Smooth muscle cell (in vitro differentiated cells): ENCODE measurements around the gene TRIM59. TPM values are rescaled to one million over a fixed set of nuclear protein-coding genes. Genes with fewer than 3 reads are reported as not detected.

ENCODE experiments used
- DNase-seq: peaks from one replicate; lab custom pipeline; 2025; ENCODE audit not compliant: unreplicated experiment; lab: John Stamatoyannopoulos, UW
- H2AFZ ChIP-seq: fragments of 200-600 bp; sonication (generic); 2 replicates; pipeline ENCODE4 v1.6.0; 2016; ENCODE audit warnings: antibody characterized with exemption, low read depth, mild to moderate bottlenecking
- H3F3A ChIP-seq: fragments of 200-600 bp; sonication (generic); 2 replicates; pipeline ENCODE4 v1.6.0; 2017; ENCODE audit warnings: antibody characterized with exemption, low read depth
- H3K27ac ChIP-seq: fragments of 200-600 bp; sonication (generic); 2 replicates; pipeline ENCODE4 v1.5.1; 2016; ENCODE audit warnings: low read depth, mild to moderate bottlenecking
- H3K27me3 ChIP-seq: fragments of 200-600 bp; sonication (generic); 2 replicates; pipeline ENCODE4 v1.6.1; 2016; ENCODE audit warnings: low read depth, mild to moderate bottlenecking
- H3K36me3 ChIP-seq: fragments of 200-600 bp; sonication (generic); 2 replicates; pipeline ENCODE4 v1.5.1; 2016; ENCODE audit warnings: low read depth
- H3K4me1 ChIP-seq: fragments of 200-600 bp; sonication (generic); 2 replicates; pipeline ENCODE4 v1.5.1; 2016; ENCODE audit warnings: low read depth
- H3K4me2 ChIP-seq: fragments of 200-600 bp; sonication (generic); 2 replicates; pipeline ENCODE4 v1.6.0; 2016; ENCODE audit warnings: mild to moderate bottlenecking
- H3K4me3 ChIP-seq: fragments of 200-600 bp; sonication (generic); 2 replicates; pipeline ENCODE4 v1.5.1; 2016; ENCODE audit warnings: mild to moderate bottlenecking
- H3K79me2 ChIP-seq: fragments of 200-600 bp; sonication (generic); 2 replicates; pipeline ENCODE4 v1.6.0; 2016; ENCODE audit warnings: low read depth, mild to moderate bottlenecking
- H3K9ac ChIP-seq: fragments of 200-600 bp; sonication (generic); 2 replicates; pipeline ENCODE4 v1.6.0; 2016; ENCODE audit warnings: low read depth
- H3K9me3 ChIP-seq: fragments of 200-600 bp; sonication (generic); replicated peaks from 2 replicates; pipeline ENCODE4 v1.5.1; 2016; ENCODE audit warnings: low read depth
- H4K20me1 ChIP-seq: fragments of 200-600 bp; sonication (generic); 2 replicates; pipeline ENCODE4 v1.6.0; 2016; ENCODE audit warnings: low read depth
- WGBS: methylation state at CpG from one replicate; pipeline ENCODE4 v1.1.7; 2016; ENCODE audit warnings: low lambda C conversion rate; 5-methylcytosine and 5-hydroxymethylcytosine counted together
- polyA plus RNA-seq: library from polyadenylated mRNA; unstranded; fragments of >200 nt; fragmentation: Nextera tagmentation; extraction: Ambion mirVana; gene quantifications from 2 replicates; pipeline ENCODE4 v1.2.1, GENCODE V29; 2016
- total RNA-seq: library from RNA; depleted of rRNA; stranded (reverse); fragments of >200 nt; gene quantifications from 2 replicates; pipeline ENCODE4 v1.2.3, GENCODE V29; 2014
- TF ChIP-seq, protein P1 (sequence below): fragments of 200-600 bp; sonication (generic); IDR thresholded peaks from 2 replicates; pipeline ENCODE4 v1.5.1; 2017; ENCODE audit warnings: borderline replicate concordance, mild to moderate bottlenecking, antibody characterized with exemption; ENCODE audit not compliant: insufficient read depth, poor library complexity, severe bottlenecking

Gene TRIM59
- total and polyA plus RNA-seq, 2 experiments from 2014 or later, result 8.9 to 19.0 TPM

DNA sequence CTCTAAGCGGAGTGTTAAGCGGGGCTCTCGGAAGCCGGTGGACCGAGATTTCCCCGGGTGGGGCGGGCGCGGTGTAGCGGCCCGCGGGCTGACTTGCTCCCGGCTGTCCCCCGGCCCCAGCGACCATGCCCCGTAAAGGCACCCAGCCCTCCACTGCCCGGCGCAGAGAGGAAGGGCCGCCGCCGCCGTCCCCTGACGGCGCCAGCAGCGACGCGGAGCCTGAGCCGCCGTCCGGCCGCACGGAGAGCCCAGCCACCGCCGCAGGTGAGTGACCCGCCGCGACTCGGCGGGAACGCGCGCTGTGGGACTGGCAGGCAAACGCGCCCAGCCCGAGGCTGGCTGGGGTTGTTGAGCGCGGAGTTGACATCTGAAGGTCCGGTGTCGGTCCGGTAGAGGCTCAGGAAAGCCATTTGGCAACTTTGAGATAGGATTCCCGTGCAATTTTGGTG, 48.9 kb downstream of the TRIM59 start:
- TF ChIP-seq, protein P1, sequence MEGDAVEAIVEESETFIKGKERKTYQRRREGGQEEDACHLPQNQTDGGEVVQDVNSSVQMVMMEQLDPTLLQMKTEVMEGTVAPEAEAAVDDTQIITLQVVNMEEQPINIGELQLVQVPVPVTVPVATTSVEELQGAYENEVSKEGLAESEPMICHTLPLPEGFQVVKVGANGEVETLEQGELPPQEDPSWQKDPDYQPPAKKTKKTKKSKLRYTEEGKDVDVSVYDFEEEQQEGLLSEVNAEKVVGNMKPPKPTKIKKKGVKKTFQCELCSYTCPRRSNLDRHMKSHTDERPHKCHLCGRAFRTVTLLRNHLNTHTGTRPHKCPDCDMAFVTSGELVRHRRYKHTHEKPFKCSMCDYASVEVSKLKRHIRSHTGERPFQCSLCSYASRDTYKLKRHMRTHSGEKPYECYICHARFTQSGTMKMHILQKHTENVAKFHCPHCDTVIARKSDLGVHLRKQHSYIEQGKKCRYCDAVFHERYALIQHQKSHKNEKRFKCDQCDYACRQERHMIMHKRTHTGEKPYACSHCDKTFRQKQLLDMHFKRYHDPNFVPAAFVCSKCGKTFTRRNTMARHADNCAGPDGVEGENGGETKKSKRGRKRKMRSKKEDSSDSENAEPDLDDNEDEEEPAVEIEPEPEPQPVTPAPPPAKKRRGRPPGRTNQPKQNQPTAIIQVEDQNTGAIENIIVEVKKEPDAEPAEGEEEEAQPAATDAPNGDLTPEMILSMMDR, result no peak
- H3K9me3 ChIP-seq, result no peaks in the 10 kb centered on the region
- H3K4me1 ChIP-seq, result peaks cover 43% of the 10 kb centered on the region
- peaks cover 7% of the 10 kb centered on the region for H3F3A ChIP-seq
- peaks cover 90% of the 10 kb centered on the region for H3K79me2 ChIP-seq
- H3K36me3 ChIP-seq, result no peaks in the 10 kb centered on the region
- peak overlapping the region; percentile 87 for H3K27ac ChIP-seq
- peaks cover 29% of the 10 kb centered on the region for H4K20me1 ChIP-seq
- WGBS, result 2% methylated on average over 39 of the region's 51 CpGs
- no peak for DNase-seq
- H3K27me3 ChIP-seq, result no peaks in the 10 kb centered on the region
- peak overlapping the region; percentile 78 for H3K4me3 ChIP-seq
- H2AFZ ChIP-seq, result peak overlapping the region; percentile 96
- H3K4me2 ChIP-seq, result peak overlapping the region; percentile 87
- peak overlapping the region; percentile 86 for H3K9ac ChIP-seq

GRCh38 chr3:160400030-160400701, 49.4 kb downstream of the TRIM59 start:
- Histone ChIP-seq H3K9ac (peak overlapping the region; percentile 86), H3K9me3 (no peaks in the 10 kb centered on the region), H3K79me2 (peaks cover 90% of the 10 kb centered on the region), H3K4me1 (peaks cover 47% of the 10 kb centered on the region), H2AFZ (peak overlapping the region; percentile 96), H3K4me3 (peak overlapping the region; percentile 78), H3K4me2 (peak overlapping the region; percentile 87), H3K36me3 (no peaks in the 10 kb centered on the region), H3K27ac (peak overlapping the region; percentile 87), H3K27me3 (no peaks in the 10 kb centered on the region), H3F3A (peaks cover 7% of the 10 kb centered on the region), H4K20me1 (peaks cover 29% of the 10 kb centered on the region)
- TF ChIP-seq, protein P1, result no peak
- DNase-seq, result peak; percentile 60
- 1% methylated on average over 49 of the region's 49 CpGs for WGBS

DNA sequence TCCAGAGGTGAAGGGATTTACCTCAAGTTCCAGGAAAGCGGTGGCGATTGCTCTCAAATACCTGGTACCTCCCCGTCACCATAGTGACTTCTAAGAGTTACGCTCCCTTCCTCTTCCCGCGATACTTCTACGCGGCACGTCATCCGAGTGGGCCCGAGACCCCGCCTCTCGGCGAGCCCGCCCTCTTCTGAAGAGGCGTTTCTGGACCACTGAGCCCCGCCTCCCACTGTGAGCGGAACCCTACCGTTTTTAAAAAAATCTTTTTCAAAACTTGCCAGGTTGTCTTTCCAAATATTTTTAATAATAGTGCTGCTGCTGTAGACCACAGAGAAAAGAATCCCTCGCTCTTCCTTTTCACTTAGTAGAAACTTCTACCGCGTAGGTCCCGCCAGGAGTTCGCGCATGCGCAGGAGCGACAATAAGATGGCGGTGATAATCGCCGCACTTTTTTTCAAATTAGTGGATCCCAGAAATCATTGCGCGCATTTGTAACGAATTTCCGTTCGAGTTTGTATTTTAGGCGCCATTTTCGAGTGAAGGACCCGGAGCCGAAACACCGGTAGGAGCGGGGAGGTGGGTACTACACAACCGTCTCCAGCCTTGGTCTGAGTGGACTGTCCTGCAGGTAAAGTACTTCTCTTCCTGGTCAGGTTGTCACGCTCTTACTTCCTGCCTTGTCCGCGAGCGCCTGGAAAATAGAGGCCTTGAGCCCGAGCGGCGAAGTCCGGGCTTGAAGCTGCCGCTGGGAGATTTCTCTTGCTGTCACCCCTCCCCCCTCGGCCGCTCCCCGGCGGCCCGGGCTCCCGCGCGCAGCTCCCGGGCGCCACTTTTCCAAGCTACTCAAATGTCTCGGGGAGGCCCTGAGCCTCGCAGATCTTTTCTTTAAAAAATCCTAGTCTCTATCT, 50.2 kb downstream of the TRIM59 start, which contains the start of the genes IFT80 and SMC4:
Gene IFT80, minus strand, starts transcription at position 101 of the 905 bp plus-strand sequence. CDS start 14,625 bp downstream, outside the sequence.
Gene SMC4, plus strand, starts transcription at position 526 of the 905 bp plus-strand sequence. CDS start 1,177 bp downstream, outside the sequence.
- peaks cover 7% of the 10 kb centered on the region for H3F3A ChIP-seq
- H3K4me1 ChIP-seq, result peaks cover 44% of the 10 kb centered on the region
- no peaks in the 10 kb centered on the region for H3K36me3 ChIP-seq
- H4K20me1 ChIP-seq, result peaks cover 29% of the 10 kb centered on the region
- under 1% methylated on average over 49 of the region's 63 CpGs for WGBS
- TF ChIP-seq, protein P1, result no peak
- H3K4me2 ChIP-seq, result peak within 1 kb of the TSS; percentile 87
- peak within 1 kb of the TSS; percentile 96 for H2AFZ ChIP-seq
- DNase-seq, result peak; percentile 83
- H3K9ac ChIP-seq, result peak within 1 kb of the TSS; percentile 86
- peak within 1 kb of the TSS; percentile 78 for H3K4me3 ChIP-seq
- peak within 1 kb of the TSS; percentile 87 for H3K27ac ChIP-seq
- peaks cover 90% of the 10 kb centered on the region for H3K79me2 ChIP-seq
- H3K27me3 ChIP-seq, result no peaks in the 10 kb centered on the region
- H3K9me3 ChIP-seq, result no peaks in the 10 kb centered on the region
